Fibroblast of peridontal ligament (primary cell): Measurements from ENCODE around the gene TNFRSF25.

Experiments
- DNase-seq: peaks from one replicate; pipeline ENCODE4 v3.0.0-alpha.2; 2010; ENCODE audit errors: extremely low read depth

TNFRSF25 gene, protein sequence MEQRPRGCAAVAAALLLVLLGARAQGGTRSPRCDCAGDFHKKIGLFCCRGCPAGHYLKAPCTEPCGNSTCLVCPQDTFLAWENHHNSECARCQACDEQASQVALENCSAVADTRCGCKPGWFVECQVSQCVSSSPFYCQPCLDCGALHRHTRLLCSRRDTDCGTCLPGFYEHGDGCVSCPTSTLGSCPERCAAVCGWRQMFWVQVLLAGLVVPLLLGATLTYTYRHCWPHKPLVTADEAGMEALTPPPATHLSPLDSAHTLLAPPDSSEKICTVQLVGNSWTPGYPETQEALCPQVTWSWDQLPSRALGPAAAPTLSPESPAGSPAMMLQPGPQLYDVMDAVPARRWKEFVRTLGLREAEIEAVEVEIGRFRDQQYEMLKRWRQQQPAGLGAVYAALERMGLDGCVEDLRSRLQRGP

DNA sequence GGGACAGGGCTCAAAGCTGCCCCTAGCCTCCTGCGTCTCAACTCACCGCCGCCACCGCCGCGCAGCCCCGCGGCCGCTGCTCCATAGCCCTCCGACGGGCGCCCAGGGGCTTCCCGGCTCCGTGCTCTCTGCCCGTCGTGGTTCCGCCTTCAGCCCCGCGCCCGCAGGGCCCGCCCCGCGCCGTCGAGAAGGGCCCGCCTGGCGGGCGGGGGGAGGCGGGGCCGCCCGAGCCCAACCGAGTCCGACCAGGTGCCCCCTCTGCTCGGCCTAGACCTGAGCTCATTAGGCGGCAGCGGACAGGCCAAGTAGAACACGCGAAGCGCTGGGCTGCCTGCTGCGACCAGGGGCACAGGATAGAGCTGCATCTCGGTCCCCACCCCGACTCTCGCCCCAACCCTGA, at the start of gene TNFRSF25:
TSS of gene TNFRSF25 (minus strand) at position 151 of the 400 bp plus-strand sequence. CDS start at position 85, 66 bp downstream.
- no peak for DNase-seq

DNA sequence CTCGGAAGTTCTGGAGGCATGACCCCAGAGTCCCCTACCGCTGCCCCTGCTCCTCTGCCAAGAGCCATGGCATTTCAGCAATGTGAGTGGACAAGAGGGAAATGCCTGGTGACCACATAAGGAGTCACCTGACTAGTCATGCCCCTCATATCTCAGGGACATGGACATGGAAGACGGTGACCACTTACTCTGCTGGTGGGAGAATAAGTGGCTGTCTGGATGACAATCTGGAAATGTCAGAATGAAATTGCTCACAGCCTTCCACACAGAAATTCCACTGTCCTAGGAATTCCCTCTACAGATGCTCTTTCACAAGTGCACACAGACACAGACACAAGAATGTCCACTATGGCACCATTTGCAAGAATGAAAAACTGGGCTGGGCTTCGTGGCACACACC, 49.8 kb upstream of the TNFRSF25 start:
- no peak for DNase-seq

DNA sequence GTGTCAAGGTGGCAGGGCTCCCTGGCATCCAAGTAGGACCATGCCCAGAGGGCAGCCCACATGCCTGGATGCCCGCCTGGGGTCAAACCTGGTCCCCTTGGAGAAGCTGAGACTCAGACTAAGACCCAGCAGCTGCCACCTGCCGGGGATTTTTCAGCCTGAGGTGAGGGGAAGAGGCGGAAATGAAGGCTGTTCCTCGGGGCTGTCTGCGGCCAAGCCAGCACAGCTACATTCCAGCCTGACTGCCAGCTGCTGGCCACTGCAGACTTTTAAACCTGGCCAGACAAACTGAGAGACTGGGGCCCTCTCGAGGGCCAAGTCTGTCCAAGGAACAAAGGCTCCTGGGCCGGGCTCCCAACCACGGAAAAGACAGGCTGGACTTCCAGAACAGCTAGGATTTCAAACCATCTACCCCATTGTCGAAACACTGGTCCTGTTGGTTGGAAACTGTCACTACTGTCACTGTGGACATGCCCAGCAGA, 47.4 kb upstream of the TNFRSF25 start:
- DNase-seq = no peak

DNA sequence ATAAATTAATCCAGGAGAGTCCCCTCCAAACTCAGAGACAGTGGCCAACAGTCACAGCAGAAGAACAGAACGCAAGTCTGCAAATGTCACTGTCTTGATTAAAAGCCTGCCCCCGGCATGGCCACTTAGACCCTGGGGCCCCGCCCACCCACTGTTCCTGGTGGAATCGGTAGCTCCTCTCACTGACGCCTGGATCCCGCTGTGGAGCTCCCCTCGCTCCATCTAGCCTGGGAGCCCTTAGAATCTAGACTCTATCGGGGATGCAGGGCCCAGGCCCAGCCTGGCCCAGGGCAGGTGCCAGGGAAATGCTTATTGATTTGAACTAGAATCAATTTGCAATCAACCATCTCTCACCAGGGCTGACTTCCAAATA, 46.9 kb upstream of the TNFRSF25 start:
- no peak for DNase-seq

DNA sequence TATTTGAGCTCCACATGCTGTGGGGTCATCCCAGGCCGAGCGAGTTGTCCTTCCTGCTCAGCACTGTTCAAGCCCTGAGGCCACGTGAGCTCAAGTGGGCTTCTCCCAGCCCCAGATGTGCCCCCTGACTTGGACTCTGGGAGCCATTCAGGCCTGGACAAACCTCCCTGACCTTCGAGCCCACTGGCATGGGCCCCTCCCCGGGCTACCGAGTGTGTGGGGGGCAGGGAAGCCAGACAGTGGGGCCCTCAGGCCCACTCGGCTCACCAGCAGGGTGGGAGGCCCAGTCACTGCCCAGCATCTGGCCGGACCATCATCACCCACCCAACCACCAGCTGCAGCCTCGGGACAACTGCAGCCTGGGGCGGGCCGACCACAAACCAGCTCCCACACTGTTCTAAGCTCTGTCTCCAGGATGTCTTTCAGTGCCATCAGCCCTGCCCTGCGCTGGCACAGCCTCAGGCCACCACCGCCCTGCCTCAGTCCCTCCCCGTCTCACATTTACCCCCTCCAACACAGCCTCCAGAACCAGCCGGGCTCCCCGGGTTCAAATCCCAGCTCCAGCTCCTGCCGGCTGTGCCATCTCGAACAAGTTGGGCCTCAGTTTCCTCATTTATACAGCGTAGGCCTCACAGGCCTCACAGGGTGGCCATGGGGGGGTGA, 46.4 kb upstream of the TNFRSF25 start:
- no peak for DNase-seq

DNA sequence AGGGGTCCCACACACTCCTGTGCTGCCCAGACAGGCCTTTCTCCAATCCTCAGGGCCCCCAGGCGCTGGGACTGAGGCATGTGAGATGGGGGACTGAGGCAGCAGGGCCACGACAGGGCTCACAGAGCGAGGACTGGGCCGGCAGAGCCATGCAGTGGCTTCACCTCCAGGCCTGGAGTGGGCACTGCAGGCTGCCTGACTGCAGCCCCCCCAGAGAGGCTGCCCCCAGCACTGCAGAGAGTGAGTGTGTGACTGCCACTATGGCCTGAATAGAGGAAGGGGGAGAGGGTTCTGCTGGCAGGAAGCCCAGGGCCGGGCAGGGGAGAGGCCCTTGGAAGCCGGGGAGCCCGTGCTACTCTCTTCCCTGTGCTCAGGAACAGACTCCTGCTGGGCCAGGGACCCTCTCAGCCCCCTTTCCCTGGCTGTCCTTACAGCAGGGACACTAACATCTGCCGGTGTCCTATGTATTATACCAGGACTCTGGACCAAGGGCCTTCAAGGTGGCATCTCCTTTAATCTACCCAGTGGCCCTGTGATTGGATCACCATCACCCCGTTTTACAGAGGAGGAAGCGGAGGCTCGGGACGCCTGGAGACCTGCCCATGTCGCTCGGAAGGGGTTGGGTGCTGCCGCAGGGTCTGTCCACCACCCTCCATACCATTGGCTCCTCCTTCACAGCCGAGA, 45.7 kb upstream of the TNFRSF25 start:
- DNase-seq = no peak

DNA sequence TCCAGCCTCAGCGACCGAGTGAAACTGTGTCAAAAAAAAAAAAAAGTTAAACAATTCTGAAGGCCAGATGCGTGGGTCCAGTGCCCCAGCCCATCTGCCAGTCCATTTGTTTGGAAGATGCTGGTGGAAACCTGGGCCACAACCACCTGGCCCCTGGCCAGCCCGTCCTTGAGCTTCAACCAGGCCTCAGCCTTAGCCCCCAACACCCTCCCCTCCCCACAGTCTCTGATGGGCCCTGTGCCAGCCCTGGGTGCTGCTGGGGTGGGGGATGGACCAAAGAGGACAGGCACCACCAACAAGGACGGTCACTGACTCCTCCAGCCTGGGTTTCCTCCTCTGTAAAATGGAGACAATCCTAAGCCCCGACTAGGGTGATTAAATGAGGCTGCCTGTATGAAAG, 45.1 kb upstream of the TNFRSF25 start:
- no peak for DNase-seq

DNA sequence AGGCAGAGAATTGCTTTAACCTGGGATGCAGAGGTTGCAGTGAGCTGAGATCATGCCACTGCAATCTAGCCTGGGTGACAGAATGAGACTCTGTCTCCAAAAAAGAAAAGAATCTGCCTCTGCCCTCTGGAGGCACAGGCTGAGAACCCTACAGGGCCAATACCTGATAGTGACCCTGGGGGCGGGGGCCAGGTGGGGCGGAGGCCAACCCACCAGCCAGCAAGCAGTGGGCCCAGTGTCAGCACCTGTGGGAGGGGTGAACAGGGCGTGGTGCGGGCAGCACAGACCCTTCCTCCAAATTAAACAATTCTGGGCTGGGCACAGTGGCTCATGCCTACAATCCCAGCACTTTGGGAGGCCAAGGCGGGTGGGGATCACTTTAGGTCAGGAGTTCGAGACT, 44.5 kb upstream of the TNFRSF25 start:
- no peak for DNase-seq

DNA sequence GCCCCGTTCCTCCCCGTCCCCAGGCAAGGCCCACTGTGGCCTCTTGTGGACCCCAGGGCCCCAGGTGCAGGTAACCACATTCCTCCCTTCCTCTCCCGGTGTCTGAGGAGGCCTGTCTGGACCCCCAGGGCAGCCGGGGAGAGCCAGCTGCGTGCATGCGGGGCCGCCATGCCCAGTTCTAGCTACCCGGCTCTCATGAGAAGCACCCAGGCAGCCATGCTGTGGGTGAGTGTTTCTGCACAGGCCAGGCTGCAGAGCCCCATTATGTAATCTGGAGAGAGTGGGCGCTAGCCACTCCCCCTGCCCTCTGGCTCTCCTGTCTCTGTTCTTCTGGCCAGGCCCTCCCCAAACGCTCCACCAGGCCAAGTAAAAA, 43.9 kb upstream of the TNFRSF25 start:
- no peak for DNase-seq

DNA sequence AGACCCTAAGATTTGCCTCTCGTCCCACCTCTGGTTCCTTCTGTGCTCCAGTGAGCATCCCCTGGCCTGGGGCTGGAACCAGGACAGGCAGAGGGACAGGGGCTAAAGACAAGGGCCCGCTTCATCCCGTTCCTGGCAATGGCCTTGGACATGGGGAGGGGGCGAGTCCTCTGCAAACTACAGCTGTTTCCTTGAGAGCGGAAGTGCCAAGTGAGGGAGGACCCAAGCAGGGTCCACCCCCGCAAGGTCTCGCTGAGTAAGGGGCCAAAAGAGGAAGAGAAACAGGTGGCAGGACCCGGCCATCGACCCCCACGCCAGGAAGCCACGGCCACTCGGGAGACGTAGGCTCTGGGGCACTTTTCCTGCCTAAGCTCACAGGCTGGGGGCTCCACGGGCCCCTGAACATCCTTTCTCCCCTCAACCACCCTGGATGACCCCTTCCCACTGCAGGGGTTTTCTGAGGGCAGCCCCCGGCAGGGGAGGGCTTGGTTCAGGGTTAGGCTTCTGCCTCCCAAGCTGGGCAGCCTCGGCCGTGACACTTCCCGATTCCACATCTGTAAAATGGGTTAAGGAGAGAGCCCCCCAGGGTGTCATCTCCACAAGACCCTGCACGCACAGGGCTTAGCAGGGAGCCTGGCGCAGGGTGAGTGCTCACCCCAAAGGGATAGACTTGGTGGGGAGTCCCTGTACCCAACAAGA, 43.4 kb upstream of the TNFRSF25 start:
- DNase-seq = no peak

DNA sequence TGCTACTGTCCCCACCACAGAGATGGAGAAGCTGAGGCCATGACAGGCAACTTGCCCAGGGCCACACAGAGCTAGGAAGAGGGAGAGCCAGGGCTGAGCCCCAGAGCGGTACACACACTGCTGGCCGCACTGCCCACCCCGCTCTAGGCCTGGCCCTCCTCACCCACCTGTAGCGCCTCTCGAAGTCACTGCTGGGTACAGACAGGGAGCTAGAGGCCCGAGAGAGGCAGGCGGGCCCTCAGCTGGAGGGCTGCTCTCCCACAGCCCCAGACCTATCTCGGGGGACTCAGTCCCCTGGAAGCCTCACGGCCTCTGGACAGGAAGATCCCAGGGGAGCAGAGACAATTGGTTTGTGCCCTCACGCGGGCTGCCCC, 42.8 kb upstream of the TNFRSF25 start:
- DNase-seq = no peak

DNA sequence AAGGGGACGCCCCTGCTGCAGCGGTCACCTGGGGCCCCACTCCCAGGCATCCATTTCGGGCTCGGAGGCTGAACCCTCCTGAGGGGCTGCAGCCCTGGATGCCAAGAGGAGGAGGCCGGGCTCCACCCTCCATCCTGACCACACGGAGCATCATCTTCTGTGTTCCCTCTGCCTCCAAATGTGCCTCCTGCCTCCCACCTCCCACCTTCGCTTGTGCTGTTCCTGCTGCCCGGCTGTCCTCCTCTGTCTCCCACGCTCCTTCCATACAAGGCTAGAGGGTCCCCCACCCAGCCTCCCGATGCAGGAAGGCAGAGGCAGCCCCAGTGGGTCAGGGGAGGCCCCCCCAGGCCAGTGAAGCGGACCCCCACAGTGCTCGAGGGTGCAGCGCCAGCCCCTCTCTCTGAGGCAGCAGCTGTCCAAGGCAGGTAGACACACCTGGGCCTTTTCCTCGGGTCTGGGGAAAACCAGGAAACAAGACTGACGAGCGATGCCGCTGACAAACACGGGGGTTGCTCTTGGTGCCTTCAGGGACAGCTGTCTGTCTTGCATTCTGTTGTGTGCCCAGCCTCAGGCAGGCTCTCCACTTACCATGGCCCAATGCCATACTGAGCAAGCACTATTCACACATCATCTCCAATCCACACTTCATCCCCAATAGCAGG, 42.3 kb upstream of the TNFRSF25 start:
- DNase-seq = no peak

DNA sequence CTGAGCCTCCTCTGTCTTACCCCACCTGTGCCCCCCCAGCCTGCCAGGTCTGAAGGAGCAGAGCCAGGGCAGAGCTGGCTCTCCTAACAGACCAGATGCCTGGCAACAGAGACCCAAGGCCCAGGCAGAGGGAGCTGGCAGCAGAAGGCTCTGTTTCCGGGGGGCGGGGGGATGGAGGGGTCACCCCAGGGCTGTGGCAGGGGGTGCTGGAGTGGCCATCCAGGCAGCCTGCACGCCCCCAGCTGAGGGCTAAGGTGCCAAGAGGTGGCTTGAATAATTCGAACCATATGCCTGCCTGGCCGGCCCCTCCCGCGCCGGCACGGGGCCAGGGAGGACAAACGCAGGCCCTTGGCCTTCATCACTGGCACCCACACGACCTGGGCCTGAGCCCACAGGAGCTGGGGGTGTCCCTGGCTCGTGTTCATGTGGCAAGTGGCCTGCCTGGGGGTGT, 41.5 kb upstream of the TNFRSF25 start:
- no peak for DNase-seq

DNA sequence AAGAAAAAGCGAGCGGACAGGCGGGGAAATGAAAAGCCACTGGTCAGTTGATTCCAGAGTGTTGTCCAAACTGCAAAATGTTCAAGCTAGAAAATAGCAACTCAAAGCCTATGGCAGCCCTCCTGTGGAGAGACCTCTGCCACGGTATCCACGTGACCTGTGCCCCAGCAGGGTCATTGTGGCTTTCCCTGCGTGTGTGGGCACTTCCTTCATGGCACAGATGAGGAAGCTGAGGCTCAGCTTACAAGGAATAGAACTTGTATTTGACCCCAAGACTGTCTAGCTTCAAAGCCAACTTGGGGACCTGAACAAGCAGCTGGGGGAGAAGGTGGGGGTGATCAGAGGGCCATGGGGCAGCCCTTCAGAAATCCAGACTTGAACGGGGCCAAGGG, 41.1 kb upstream of the TNFRSF25 start:
- no peak for DNase-seq

DNA sequence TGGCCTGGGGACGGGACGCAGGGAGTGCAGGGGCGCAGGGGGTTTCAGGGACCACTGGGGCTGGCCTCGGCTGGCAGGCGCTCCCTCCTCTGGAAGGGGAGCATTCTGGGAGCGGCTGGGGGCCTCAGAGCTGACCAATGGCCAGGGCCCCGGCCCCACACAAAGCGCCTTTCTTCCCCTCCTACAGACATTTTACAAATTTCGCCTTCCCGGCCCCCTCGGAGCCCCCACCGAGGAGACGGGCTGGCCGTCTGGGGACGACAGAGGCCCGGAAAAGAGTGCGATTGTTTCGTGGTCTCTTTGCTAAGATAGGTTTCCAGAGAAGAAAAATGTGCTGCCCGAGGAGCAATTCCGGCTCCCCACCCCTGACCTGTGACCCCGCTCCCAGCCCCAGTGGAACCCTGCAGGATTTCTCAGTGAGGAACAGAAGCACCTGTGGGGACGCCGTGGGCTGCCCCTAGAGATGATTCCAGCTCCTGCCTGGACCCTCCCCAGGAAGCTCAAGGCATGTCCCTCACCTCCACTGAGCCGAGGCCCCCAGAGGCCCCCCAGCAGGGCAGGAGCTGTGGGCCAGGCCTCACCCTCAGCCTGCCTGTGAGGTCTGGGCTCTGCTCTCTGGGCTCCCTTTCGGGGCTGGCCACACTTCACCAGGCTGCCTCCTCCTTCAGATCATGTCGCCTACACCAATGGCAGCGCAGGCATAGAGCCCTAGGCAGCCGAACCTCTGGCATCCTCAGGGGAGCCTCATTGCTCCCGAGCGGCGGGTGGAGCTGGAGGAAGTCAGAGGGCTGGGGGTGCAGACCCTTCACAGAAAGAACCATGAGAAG, 40.5 kb upstream of the TNFRSF25 start:
- no peak for DNase-seq

DNA sequence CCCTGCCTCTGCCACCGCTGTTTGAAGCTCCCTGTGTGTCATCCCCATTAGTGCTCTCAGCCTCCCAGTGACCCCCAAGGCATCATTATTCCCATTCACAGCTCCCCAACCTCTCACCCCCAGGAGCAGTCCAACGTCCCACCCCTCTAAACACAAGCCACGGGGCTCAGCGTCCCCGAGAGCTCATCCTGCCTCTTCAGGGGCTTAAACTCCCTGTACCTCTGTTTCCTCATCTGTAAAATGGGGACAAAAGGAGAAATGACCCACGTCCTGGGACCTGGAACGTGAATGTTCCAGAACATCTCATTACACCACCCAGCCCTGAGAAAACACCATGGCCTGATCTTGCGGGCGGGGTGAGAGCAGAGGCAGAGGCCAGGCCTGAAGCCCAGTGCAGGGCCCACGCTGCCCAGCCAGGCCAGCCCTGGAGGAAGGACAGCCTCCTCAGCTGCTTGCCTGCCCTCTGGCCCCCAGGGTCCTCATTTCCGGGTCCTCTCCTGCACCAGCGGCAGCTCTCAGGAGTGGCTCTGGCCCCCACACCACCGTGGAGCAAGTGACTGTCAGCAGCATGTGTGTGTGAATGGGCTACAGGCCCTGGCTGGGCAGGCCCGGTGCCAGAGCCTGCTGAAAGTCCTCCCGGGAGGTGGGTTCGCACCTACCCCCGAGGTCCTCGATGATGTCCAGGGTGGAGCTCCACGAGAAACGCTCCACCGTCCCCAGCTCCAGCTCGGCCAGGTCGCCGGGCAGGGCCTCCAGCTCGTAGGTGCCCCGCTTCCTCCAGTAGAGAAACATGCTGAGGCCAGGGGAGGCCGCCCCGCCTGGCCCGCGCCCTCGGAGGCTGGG, 39.6 kb upstream of the TNFRSF25 start:
- no peak for DNase-seq

DNA sequence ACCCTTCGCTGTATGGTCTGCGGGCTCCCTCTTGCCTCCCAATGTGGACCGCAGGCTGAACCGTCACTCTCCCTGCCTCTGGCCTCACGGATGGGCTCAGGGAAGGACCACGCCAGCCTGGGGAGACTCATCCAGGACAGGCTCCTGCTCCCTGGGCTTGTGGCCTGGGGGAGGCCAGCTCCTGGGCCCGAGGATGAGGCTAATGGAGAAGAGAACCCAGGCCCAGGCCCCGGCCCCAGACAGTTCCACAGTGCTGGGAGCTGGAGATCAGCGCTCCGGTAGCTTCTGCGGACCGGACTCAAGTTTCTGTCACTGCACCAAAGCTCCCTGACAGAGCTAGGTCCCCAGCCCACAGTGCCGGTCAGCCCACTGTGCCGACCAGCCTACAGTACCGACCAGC, 38.9 kb upstream of the TNFRSF25 start:
- DNase-seq = no peak

DNA sequence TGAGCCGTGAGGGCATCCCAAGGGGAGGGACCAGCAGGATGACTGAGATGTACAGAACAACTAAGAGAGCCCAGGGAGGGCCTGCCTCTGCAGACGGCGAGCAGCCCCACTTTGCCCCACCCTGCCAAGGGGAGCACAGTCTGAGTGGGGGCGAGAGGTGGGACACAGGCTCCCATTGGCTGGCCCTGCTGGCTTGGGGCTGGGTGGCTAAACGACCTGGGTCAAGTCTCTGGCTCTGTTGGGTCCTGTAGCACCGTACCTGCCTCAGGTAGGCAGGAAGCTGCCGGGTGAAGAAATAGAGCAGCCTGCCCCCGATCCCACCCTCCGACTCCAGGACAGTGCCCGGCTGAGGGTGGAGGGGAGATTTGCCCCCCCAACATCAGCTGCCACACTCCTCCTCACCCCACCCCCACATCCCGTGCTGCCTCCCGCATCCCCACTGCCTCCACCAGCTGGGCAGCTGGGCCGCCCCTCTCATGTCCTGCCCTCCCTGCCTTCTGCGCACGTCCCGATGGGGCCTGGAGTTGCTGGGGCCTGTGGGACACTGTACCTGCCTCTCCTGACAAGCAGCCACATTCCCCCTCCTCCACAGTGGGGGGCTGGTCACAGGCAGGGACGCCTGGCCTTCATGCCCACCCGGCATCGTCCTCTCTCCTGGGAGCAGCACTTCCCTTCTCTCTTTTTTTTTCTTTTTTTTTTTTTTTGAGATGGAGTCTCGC, 38.1 kb upstream of the TNFRSF25 start:
- DNase-seq = no peak
